GM19467 (cell line): ENCODE data around the gene RSL24D1.
"Not testable (repeated sequence)": the region's sequence is repeated elsewhere in the genome, so short reads cannot be mapped to it uniquely, and the experiment has no call there.

Source experiments
- ATAC-seq: cut with Tn5 transposase; IDR thresholded peaks from one replicate; pipeline ENCODE4 v1.9.1; 2021; ENCODE audit warnings: mild to moderate bottlenecking, moderate library complexity; ENCODE audit not compliant: unreplicated experiment

The RSL24D1 gene

GRCh38 chr15:55218056-55218455, 21.3 kb upstream of the RSL24D1 start:
- no peak for ATAC-seq

DNA sequence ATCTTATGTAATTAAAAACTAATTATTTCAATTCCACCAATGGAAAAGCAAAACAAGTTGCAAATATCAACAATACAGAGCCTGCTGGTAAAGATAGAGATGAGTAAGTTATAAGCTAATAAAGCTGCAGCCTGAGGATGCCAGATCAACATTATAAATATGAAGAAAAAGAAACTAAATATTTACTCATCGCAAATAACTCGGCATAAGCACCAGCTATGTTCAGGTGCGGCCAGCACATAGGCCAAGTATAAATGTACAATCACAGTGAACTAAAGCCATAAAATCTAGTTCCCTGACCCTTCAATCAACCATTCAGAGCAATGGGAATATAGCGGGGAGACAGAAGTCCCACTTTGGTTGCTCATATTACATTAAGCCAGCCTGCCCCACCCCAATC, 7.7 kb upstream of the RSL24D1 start:
- ATAC-seq: no peak

- ATAC-seq: no peak
These were observed 5.5 kb upstream of the RSL24D1 start for GRCh38 chr15:55202206-55202605.

DNA sequence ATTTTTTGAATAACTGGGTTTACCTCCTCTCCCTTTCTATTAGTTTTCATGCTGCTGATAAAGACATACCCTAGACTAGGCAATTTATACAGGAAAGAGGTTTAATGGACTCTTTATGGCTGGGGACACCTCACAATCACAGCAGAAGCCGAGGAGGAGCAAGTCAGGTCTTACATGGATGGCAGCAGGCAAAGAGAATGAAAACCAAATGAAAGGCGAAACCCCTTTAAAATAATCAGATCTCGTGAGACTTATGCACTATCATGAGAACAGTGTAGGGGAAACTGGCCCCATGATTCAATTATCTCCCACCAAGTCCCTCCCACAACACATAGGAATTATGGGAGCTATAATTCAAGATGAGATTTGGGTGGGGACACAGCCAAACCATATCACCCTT, 2.0 kb upstream of the RSL24D1 start:
- ATAC-seq: no peak

DNA sequence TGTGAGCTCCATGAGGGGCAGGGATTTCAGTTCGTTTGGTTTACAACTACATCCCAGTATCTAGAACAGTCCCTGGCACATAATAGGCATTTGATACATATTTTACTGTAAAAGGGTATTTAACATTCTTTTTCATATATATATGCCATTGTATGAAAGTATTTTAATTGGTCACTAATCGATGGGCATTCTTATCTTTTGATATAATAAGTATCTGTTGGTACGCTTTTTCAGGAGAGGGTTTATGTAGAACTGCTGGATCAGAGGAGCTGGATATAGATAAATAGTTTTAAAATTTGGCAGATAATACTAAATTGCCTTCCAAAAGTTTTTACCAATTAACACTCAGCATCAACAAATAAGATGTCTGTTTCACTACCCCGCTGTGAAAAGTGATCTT, 978 bp upstream of the RSL24D1 start:
- ATAC-seq: no peak

DNA sequence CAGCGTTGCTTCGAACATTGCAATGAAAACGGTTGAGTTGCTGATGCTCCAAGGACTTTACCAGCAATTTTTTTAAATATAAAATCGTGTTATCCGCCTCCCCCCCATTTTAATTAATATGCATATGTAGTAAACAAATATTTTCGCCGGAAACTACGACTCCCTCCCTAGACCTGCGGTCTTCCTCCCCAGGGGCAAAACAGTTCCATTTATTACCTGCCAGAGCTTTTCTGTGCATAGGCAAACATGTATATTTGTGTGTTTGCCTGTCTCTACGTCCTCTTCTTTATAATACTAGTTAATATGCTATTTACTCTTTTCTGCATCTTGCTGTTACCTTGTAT, 593 bp upstream of the RSL24D1 start:
- peak; percentile 7 for ATAC-seq

GRCh38 chr15:55195996-55196395, 745 bp downstream of the RSL24D1 start:
- ATAC-seq: no peak

DNA sequence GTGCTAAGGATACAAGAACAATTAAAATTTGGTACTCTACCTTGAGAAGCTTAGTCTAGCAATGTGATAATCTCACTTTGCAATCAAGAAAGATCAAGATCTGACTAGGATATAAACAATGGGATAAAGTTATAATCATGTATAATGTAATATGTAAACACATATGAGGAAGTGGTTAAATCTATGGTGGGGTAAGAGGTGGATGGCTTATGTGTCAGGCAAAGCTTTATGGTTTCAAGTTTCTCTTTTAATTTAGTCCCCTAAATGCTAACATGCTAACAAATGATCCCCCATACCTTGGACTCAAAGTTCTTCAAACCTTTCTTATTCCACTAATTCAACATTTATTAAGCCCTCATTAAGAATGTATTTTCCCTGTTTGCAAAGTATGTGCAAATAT, 2.5 kb downstream of the RSL24D1 start:
- ATAC-seq: no peak

- no peak for ATAC-seq
These were observed 10.4 kb downstream of the RSL24D1 start for GRCh38 chr15:55186331-55186730.

GRCh38 chr15:55183679-55184078, 13.1 kb downstream of the RSL24D1 start:
- ATAC-seq: no peak

- ATAC-seq: no peak
These were observed 17.6 kb downstream of the RSL24D1 start for GRCh38 chr15:55179141-55179540.

DNA sequence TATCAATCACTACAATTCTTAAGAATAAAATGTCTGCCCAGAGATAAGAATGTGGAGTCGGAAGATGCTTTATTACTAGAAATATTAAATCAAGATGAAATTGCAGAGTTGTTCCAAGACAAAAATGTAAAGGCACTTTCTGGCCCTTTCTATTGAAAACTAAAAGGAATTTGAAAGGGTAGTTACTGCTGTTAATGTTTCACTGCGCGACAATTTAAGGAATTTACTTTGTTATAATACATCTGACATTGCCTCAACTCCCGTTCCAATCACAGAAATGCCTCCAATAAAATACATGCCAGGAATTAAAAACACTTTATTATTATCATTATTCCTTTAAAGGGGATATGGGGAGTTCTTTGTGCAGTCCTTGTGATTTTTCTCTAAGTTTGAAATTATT, 26.4 kb downstream of the RSL24D1 start:
- no peak for ATAC-seq

DNA sequence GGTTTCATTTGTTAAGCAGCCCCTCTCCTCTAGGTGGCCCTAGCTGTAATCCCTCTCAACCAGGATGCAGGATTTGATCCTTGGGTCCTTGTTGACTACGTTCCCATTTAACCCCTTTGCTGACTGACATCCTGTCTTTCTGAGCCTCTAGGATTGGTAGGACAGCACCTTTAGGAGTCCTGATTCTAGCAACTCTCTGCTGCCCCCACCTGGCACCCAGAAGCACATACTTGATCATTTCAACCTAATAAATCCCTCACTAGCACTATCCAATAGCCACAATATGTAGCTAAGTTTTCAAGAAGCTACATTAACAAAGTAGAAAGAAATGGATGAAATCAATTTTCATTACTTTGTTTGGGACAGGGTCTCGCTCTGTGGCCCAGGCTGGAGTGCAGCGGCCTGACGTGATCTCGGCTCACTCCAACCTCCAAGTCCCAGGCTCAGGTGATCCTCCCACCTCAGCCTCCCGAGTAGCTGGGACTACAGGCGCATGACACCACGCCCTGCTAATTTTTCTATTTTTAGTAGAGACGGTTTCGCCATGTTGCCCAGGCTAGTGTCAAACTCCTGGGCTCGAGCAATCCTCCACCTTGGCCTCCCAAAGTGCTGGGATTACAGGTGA, 28.3 kb downstream of the RSL24D1 start:
- peak; percentile 79 for ATAC-seq

- no peak for ATAC-seq
These were observed 32.5 kb downstream of the RSL24D1 start for GRCh38 chr15:55164284-55164683.

DNA sequence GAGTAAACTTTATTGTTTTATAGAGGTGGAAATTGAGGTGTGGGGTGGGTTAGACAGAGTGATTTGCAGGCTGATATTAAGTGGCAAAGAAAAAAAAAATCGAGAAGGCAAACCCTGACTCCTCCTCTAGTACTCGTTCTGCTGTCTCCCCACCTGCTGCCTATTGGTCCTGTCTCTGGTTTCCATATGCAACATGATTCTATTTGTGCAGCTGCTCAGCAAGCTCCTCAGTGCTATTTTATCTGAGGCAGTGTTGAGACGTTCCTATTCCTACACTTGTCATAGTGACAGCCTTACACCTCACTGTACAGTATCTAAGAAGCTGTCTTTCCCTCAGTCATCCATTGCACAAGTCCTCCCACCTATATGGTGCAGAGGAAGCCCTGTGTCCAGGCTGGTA, 45.1 kb downstream of the RSL24D1 start:
- ATAC-seq: no peak

- ATAC-seq: not testable (repeated sequence)
These were observed 53.6 kb downstream of the RSL24D1 start for GRCh38 chr15:55143132-55143531.

GRCh38 chr15:55133972-55134371, 62.8 kb downstream of the RSL24D1 start:
- no peak for ATAC-seq

DNA sequence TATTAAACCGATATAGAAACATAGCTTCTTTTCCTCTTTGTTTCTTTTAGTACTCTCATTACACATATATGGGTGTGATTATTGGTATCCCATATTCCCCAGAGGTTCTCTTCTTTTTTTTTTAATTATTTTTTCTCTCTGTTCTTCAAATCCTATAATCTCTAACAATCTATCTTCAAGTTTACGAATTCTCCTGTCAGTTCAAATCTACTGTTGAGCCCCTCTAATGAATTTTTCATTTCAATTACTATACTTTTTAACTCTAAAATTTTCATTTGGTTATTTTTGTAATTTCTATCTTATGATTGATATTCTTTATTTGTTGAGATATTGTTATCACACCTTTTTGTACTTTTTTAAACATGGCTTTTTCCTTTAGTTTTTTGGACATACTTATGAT, 64.1 kb downstream of the RSL24D1 start:
- no peak for ATAC-seq
